HG02840 (cell line): ENCODE data around the gene MINDY2.
"Not testable (repeated sequence)": the region's sequence is repeated elsewhere in the genome, so short reads cannot be mapped to it uniquely, and the experiment has no call there.

ENCODE experiments used
- ATAC-seq: cut with Tn5 transposase; IDR thresholded peaks from one replicate; pipeline ENCODE4 v1.9.1; 2021; ENCODE audit warnings: mild to moderate bottlenecking, moderate library complexity, moderate number of reproducible peaks; ENCODE audit not compliant: unreplicated experiment, low FRiP score

MINDY2 gene

DNA sequence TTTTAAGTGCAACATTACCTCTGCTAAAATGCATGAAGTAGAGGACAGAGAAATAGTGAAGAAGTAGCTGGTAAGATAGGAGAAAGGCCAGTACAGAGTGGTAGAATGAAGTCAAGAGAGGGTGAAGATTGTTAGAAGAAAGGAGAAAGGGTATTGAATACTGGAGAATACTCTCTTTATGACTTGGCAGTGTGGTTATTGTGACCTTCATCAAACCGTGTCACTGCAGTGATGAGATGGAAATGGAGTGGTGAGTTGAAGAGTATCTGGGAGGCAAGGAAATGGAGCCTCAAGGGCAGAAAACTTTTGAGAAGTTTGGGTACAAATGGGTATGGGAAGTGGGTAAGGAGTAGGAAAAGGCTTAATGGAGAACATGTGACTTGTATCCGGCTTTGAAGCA lies 24.7 kb downstream of the MINDY2 start:
- ATAC-seq: no peak

DNA sequence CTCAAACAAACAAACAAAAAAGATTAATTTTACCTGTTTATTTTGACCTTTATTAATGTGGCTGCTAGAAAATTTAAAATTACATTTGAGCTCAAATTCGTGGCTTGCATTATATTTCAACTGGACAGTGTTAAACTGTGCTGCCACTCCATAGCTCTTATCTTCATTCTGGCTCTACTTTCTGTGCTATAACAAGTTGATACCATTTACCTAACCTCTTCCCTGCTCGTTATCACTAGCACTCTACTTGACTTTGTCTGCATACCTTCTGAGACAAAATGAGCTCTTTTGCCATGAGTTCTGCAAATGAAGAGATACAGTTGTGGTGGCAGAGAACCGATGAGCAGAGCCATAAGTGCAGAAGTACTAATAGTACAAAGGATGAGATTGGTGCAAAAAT lies 26.4 kb downstream of the MINDY2 start:
- no peak for ATAC-seq

DNA sequence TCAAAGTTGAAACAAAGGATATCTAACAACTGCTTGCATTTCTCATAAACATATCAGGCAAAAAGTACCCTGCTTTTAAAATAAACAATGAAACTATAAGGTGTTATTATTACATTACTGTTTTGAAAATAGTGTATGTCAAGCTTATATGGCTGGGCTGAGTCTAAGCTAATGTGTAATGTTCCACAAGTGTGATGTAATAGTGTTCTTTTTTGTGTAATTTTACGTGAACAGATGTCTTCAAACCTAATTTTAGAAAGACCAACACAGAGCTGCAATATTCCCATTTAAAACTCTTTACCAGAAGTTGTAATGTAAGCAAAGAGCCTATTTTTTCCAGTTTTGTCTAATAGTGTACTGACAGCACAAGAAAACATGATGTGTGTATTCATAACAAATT lies 34.0 kb downstream of the MINDY2 start:
- no peak for ATAC-seq

DNA sequence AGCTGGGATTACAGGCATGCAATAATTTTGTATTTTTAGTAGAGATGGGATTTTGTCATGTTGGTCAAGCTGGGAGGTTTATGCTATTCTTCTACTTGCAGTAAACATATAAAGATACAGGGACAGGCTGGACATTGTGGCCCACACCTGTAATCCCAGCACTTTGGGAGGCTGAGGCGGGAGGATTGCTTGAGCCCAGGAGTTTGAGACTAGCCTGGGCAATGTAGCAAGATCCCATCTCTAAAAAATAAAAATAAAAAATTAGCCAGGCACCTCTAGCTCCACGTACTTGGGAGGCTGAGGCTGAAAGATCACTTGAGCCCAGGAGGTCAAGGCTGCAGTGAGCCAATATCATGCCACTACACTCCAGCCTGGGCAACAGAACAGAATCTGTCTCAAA lies 52.2 kb downstream of the MINDY2 start:
- not testable (repeated sequence) for ATAC-seq

DNA sequence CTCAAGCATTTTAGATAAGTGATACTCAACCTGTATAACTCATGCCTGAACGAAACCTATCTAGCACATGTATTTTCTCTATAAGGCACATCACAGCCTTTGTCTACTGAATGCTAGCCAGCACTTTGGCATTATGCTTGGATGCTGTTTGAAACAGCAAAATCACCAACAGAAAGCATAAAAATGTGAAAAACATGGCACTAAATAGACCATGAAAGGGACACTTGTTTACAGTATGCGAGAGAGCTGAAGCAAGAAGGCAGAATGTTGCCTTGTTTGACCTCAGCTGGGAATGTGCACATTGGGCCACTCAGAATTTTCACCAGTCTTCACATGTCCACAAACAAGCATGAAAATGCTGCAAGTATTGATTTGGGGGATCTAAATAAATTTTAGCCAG lies 59.5 kb downstream of the MINDY2 start:
- ATAC-seq: no peak

DNA sequence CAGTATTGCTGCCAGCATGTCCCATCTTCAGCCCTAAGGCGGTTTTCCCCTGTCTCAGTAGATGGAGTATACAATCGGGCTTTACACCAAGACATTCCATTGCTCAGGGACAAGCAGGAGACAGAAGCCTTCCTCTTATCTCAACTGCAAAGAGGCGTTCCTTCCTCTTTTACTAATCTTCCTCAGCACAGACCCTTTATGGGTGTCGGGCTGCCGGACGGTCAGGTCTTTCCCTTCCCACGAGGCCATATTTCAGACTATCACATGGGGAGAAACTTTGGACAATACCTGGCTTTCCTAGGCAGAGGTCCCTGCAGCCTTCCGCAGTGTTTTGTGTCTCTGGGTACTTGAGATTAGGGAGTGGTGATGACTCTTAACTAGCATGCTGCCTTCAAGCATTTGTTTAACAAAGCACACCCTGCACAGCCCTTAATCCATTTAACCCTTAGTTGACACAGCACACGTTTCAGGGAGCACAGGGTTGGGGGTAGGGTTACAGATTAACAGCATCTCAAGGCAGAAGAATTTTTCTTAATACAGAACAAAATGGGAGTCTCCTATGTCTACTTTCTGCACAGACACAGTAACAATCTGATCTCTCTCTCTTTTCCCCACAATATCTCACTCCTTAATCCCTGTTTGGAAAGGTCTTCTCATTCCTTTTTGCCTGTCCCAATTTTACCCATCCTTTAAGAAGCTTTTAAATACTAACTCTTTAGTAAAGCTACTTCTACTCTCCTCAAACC lies 62.8 kb downstream of the MINDY2 start:
- ATAC-seq: not testable (repeated sequence)

DNA sequence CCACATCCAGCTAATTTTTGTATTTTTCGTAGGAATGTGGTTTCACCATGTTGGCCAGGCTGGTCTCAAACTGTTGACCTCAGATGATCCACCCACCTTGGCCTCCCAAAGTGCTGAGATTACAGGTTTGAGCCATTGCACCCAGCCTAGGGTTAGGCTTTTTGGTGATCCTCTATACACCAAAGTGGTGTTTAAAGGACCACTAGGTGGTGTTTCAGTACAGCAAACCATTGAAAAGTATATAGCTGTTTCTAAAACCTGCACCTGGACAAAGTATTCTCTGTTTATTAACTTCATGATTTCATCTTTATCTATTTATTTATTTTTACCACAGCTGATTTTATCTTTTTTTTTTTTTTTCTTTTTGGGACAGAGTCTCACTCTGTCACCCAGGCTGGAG lies 68.4 kb downstream of the MINDY2 start:
- ATAC-seq: no peak

DNA sequence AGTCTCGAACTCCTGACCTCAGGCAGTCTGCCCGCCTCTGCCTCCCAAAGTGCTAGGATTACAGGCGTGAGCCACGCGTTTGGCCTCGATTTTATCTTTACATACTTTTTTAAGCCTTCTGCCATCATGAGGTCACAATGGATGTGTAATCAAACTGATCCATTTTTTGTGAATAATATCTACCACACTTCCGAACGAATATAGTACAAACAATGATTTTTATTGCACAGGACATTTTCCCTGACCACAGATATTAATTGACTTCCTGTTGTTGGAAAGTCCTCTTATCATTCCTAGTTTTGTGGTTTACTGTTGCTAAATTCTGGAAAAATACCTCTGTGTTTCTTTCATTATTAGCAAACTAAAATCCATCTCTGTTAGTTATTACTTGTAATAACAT lies 68.9 kb downstream of the MINDY2 start:
- no peak for ATAC-seq

DNA sequence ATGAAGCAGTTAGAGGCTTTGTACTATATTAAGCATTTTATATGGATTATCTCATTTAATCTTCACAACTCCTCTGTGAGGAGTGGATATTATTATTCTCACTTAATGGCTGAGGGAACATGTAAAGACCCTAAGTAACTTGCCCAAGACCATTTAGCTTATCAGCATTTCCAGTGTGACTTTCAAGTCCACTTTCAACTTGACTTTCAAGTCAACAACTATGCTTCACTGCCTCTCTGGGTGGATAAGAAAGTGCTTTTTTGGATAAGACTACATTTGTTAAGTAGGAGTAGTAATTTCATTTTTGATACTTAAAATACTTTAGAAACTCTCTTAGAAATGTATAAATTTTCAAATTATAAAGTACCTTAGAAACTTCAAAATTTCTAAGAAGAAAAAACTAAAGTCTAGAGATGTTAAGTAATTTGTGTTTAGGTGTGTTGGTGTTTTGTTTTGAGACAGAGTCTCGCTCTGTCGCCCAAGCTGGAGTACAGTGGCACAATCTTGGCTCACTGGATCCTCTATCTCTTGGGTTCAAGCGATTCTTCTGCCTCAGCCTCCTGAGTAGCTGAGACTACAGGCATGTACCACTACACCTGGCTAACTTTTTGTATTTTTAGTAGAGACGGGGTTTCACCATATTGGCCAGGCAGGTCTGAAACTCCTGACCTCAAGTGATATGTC lies 71.8 kb downstream of the MINDY2 start:
- ATAC-seq: no peak

DNA sequence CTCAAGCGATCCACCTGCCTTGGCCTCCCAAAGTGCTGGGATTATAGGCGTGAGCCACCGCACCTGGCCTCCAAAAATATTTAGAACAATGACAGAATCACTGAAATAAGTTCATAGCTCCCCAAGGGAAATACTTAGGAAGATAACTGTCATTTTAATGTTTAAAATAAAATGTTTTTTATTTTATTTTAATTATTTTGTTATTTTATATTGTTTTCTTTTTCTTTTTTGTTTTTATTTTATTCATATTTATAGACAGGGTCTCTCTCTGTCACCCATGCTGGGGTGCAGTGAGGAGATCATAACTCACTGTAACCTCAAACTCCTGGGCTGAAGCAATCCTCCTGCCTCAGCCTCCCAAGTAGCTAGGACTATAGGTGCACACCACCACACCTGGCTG lies 80.1 kb downstream of the MINDY2 start:
- ATAC-seq: not testable (repeated sequence)

DNA sequence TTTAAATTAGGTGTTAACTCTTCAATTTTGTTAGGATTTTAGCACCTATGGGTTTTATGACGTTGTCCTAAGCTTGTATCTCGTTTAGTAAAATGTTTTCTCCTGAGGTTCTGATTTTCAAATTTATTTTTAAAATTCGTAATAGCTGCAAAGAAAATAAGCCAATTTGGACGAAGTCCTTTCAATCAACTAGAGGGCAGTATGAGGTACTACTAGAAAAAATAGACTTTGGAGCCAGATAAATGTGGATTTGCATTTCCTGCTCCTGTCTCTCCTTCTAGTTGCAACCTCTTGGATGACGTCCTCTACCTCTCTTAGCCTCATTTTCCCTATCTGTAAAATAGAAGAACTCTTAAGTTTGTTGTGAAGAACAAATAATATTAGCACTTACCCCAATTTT lies 81.2 kb downstream of the MINDY2 start:
- no peak for ATAC-seq

DNA sequence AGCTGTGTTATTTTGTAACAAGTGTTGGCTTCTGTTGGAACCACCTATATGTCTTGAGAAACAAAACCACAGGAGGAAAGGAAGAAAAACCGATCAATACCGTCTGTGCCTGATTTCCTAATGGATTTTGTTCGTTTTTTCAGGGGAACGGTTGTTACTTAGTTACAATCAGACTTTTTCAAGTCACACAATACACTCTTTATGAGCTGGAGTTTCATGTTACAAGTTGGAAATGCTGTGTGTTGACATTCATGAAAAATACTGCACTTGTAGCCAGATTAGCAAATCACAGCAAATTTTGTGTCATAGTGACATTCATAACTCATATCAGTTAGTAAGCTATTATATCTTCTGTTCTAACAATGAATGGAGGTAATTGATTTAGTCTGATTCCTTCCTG lies 83.5 kb downstream of the MINDY2 start:
- no peak for ATAC-seq

DNA sequence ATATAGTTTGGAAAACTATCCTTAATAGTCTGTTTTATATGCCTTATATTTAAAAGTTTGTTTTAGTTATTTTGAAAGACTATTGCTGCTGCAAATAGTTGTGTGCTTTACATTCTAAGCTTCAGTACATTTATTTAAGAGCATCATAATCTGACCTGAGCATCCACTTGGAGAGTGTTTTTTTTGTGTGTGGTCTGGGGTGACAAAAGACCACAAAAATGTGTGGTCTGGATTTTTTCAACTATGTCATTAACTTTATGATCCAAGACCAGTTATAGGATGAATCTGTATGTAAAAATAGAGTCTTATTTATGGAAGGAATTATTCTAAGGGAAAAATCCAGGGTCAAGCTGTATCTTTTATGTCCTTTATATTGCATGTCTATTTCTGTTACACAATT lies 85.0 kb downstream of the MINDY2 start:
- ATAC-seq: no peak

DNA sequence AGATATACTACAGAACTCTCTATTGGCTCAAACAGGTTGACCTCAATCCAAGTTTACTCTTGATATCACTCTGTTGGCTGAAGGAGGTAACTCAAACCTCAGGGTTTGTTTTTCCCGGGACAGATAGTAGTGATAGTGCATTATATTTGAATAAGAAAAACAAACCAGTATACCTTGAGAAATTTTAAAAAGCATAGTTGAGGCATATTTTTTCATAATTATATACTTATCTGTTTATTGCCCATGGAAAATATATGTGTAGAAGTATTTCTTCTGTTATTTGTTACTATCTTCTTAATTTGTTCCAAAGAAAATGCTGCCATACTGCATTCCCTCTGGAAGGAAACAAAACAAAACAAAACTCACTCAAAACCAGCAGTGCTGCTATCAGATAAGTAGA lies 85.5 kb downstream of the MINDY2 start:
- not testable (repeated sequence) for ATAC-seq

DNA sequence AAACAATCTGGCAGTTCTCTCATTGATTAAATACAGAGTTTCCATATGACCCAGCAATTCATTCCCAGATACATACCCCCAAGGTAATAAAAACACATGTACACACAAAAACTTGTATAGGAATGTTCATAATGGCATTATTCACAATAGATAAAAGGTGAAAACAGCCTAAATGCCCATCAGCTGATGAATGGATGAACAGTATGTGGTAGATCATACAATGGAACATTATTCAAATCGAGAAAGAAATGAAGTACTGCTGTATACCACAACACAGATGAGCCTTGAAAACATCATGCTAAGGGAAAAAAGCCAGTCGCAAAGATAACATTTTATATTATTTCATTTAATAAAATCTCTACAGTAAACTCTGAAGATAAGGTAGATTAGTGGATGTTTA lies 91.2 kb downstream of the MINDY2 start:
- ATAC-seq: no peak

DNA sequence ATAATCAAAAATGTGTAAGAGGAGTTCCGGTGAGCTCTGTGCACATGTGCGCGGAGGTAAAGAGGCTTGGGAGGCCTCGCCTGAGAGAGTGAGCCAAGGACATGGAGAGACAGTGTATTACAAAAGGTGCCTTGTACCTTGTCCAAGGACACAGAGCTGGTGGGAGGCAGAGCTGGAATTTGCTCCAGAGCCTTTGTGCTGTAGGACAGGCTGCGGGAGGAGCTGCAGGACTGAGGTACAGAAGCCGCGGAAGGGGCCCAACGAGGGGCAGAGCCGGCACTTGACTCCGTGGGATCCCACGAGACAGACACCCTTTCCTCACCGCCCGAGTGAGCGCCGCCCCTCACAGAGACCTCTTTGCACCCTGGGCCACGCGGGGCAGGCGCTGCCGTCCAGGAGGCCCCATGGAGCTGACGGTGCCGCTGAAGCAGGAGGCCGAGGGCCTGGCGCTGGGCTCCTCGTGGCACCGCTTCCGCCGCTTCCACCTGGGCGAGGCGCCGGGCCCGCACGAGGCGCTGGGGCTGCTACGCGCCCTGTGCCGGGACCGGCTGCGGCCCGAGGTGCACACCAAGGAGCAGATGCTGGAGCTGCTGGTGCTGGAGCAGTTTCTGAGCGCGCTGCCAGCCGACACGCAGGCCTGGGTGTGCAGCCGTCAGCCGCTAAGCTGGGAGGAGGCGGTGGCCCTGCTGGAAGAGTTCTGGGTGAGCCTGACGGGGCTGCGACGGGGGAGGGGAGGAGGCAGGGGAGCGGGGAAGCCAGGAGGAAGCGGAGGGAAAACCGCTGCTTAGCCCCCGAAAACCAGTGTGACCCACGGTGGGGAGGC lies 93.7 kb downstream of the MINDY2 start:
- ATAC-seq: no peak

DNA sequence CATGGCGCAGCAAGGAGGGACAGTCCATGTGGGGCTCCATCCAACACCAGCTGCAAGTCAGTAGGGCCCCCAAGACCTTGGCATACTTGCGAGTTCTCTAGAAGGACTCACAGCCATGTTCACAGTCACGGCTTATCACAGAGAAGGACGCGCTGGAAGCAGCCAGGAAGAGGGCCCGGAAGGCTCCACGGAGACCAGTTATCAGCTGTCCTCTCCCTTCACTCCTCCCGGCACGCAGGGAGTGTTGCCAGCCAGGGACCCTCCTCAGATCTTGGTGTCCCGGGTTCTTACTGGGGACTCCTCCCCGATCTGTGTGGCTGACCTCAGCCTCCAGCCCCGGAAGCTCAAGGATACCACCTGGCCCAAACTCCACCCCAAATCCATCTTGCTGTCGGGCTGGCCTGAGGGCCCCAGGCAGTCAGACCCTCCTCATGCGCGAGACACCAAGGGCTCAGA lies 94.4 kb downstream of the MINDY2 start:
- ATAC-seq: no peak

DNA sequence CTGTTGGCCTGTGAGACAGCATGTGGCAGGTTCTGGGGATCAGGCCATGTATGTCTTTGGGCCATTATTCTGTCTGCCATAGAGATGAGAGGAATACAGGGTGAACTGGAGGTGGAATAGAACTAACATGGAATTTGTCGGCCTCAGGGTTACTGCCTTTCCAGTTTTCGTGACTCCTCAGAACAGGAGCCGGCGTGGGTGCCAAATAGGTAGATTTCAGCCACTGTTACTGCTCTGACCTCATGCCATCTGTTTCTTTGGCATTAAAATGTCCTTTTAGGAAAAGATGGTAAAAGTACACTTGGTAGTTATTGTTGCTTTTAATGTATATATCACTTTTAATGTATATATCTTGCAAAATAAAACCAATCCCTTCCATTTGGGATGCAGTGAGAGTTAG lies 96.8 kb downstream of the MINDY2 start:
- no peak for ATAC-seq

DNA sequence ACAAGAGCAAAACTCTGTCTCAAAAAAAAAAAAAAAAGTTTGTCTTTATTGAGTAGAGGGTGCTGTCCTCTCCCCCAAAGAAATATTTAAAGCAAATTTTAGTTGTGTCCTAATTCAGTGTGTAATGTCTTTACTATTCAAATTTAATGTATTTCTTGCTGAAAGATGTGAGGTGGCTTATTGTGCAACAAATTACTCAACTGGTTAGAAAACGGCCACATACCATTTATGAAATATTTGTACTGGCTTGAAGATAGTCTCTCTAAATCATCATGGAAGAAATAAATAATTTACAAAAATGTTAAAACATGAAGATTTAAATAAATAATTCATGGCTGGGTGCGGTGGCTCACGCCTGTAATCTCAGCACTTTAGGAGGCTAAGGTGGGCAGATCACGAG lies 99.3 kb downstream of the MINDY2 start:
- no peak for ATAC-seq

DNA sequence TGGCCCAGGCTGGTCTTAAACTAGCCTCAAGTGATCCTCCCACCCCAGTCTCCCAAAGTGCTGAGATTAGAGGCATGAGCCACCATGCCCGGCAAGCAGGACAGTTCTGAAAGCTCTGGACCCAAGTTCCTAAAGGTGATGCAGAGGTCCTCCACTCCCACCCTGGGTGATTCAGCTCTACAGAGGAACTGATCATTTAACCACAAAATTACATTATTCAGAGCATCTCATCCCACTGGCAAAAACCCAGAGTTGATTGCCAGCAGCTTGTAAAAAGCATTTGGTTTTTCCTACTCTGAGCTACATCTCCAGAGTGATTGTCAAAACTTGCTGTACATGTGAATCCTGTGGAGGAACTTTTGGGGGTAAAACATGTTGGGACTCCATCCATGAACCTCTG lies 102.2 kb downstream of the MINDY2 start:
- ATAC-seq: no peak

DNA sequence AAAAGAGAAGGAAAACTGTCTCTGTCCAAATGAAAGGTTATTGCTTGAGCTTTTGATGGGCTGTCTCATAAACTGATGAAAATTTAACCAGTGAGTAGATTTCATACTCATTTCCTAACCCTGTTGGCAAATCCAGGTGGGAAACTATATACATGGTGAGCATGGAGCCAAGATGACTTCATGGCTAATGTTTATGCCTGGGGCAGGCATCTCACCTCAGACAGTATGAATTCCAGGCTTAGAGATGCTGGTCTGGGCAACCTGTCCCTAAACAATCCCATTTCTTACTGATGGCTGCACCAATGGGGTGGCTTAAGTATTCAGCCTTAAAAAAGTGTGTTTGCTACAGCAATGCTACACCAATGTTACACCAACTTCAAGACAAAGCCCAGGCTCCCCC lies 104.2 kb downstream of the MINDY2 start:
- ATAC-seq: no peak
